ENCODE results near the gene CAMTA1. TPM values are rescaled to one million over a fixed set of nuclear protein-coding genes. Genes with fewer than 3 reads are reported as not detected.

CAMTA1 gene
- total and polyA plus RNA-seq, 8 donors = 13.0 to 54.2 (median 23.6) TPM

GRCh38 chr1:7458946-7459345, 673.7 kb downstream of the CAMTA1 start:
- no peaks in the 10 kb centered on the region for H3K36me3 ChIP-seq
- H3K27ac ChIP-seq = no peak overlapping the region
- peaks cover 0 to 5% (median 0%) of the 10 kb centered on the region in 3 donors for H3K4me1 ChIP-seq
- no peaks in the 10 kb centered on the region for H3K27me3 ChIP-seq
- H3K4me3 ChIP-seq = no peak overlapping the region
- intact Hi-C loops (cut with DNase I) = no loop called here
- ATAC-seq (no peak), DNase-seq (no peak), FAIRE-seq (no peak)
- no peaks in the 10 kb centered on the region for H3K9me3 ChIP-seq
- 89 to 97% methylated on average over 7 of the region's 7 CpGs for WGBS, 2 donors
- TF ChIP-seq CTCF (IDR thresholded peaks at IDR 0.05) = no peak

GRCh38 chr1:7459914-7460313, 674.7 kb downstream of the CAMTA1 start:
- H3K27me3 ChIP-seq = no peaks in the 10 kb centered on the region
- H3K9me3 ChIP-seq = no peaks in the 10 kb centered on the region
- no peak for TF ChIP-seq CTCF (IDR thresholded peaks at IDR 0.05)
- ATAC-seq (no peak), FAIRE-seq (no peak), DNase-seq (no peak)
- no peaks in the 10 kb centered on the region for H3K36me3 ChIP-seq
- intact Hi-C loops (cut with DNase I) = no loop called here
- H3K4me3 ChIP-seq = no peak overlapping the region
- no peak overlapping the region for H3K27ac ChIP-seq
- 71 to 74% methylated on average over 11 of the region's 11 CpGs for WGBS, 2 donors
- H3K4me1 ChIP-seq = peaks cover 0 to 5% (median 0%) of the 10 kb centered on the region in 3 donors

GRCh38 chr1:7460807-7461206, 675.6 kb downstream of the CAMTA1 start:
- Histone ChIP-seq H3K27me3 (no peaks in the 10 kb centered on the region), H3K36me3 (no peaks in the 10 kb centered on the region), H3K4me1 (peaks cover 0 to 5% (median 0%) of the 10 kb centered on the region in 3 donors), H3K4me3 (no peak overlapping the region), H3K9me3 (no peaks in the 10 kb centered on the region), H3K27ac (no peak overlapping the region)
- no peak for FAIRE-seq
- DNase-seq = no peak
- TF ChIP-seq CTCF (IDR thresholded peaks at IDR 0.05) = no peak
- intact Hi-C loops (cut with DNase I) = no loop called here
- ATAC-seq = no peak
- 63 to 74% methylated on average over 6 of the region's 6 CpGs for WGBS, 2 donors

- FAIRE-seq (no peak), ATAC-seq (no peak), DNase-seq (no peak)
- no peak for TF ChIP-seq CTCF (IDR thresholded peaks at IDR 0.05)
- Histone ChIP-seq H3K4me3 (no peak overlapping the region), H3K4me1 (no peaks in the 10 kb centered on the region), H3K27ac (no peak overlapping the region), H3K27me3 (no peaks in the 10 kb centered on the region), H3K9me3 (no peaks in the 10 kb centered on the region), H3K36me3 (no peaks in the 10 kb centered on the region)
- WGBS, 2 donors = 77 to 79% methylated on average over 10 of the region's 10 CpGs
- intact Hi-C loops (cut with DNase I) = no loop called here
Observed at GRCh38 chr1:7462617-7463016, 677.4 kb downstream of the CAMTA1 start.

GRCh38 chr1:7463526-7463925, 678.3 kb downstream of the CAMTA1 start:
- Histone ChIP-seq H3K4me1 (no peaks in the 10 kb centered on the region), H3K9me3 (no peaks in the 10 kb centered on the region), H3K36me3 (no peaks in the 10 kb centered on the region), H3K27ac (no peak overlapping the region), H3K27me3 (no peaks in the 10 kb centered on the region), H3K4me3 (no peak overlapping the region)
- ATAC-seq = no peak
- 79 to 87% methylated on average over 7 of the region's 7 CpGs for WGBS, 2 donors
- no peak for TF ChIP-seq CTCF (IDR thresholded peaks at IDR 0.05)
- FAIRE-seq = no peak
- intact Hi-C loops (cut with DNase I) = no loop called here
- DNase-seq = no peak
